ENCODE measurements around the gene WT1.

The WT1 gene

DNA sequence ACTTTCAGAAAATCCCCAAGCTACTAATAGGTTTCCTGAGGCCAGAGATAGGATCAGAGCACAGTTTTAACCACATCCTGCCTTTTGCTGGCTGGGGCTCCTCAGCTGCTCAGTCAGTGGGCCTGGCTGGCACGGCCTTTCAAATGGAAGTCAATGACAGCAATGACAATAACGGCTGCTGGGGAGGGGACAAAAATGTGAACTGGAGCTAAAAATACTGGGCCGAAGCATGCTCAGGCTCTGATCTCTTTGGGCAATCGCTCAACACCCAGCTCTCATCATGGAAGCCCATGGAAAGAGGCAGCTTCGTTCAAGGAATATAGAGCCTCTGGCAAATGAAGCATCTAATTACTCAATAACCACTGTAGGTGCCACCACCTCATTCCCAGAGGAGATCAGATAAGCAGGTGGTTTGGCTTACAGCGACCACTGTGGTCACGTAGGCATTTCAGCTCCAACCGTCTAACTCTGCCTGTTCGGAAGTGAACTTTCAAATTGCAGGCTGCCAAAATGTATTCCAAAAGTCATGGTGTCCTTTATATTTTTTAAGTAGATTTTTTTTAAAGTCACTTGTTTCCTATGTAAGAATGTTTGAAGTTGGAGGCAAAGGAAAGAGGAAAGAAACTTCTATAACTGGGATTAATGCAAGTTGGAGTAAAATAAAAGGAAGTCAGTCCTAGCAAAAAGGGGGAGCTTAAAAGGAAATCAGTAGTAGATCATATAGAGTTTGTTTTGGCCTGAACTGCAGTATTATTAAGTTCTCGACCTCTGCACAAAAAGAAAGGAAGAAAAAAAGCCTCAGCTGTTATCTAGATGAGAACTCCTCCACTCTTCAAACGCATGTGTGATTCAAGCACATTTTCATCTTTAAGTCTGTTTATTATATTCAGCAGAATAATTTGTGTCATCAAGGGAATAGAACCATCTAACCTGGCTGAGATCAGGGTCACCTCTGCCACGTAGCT lies 14.1 kb downstream of the WT1 start:
- peak; percentile 24 for DNase-seq

DNA sequence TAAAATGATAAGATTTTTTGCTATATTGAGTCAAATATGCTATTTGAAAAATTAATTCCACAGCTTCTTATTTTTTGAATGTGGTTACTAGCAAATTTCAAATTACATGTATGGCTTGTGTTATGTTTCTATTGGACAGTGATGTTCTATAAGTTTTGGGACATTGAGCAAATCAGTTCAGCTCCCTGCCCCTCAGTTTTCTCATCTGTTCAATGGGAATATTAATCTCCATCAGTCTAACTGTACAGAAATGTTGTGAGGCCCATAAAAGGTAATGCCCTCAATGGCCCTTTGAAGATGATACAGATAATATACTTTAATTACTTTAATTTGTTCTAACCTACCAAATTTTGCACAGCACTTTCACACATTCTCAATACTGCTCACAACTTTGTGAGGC lies 15.2 kb downstream of the WT1 start:
- no peak for DNase-seq

DNA sequence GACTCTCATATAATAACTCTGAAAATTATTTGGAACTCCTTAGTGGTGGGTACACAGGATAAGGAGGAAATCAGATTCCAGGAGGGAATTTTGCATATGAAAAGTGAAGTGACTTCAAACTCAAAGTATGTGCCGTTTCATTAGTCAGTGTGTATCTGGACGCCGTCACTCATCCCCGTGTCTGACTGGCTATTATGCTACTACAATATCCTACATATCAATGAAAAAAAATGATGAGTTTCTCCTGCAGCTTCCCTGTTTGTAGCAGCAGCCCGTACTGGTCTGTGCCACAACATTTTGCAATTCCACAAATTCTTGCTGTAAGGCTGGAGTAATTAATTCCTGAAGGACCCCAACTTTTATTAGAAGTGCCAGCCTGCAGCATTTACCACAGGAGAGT lies 16.5 kb downstream of the WT1 start:
- DNase-seq: no peak

DNA sequence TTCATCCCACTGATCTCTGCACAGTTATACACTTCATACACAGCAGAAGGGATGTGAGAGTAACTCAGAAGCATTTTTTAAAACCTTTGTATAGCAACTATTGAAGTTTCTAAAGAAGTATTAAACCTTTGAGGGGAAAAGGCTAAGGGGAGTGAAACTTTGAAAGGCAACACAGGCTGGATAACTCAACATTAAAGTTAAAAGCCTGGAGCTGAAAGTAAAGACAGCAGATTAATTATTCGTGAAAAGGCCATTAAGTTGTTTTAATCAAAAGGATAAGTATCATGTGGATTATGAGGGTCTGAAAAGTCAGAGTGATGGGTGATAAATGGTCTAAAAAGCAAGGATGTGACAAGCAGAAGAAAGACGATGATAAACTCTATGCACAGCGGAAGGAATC lies 17.5 kb downstream of the WT1 start:
- no peak for DNase-seq

DNA sequence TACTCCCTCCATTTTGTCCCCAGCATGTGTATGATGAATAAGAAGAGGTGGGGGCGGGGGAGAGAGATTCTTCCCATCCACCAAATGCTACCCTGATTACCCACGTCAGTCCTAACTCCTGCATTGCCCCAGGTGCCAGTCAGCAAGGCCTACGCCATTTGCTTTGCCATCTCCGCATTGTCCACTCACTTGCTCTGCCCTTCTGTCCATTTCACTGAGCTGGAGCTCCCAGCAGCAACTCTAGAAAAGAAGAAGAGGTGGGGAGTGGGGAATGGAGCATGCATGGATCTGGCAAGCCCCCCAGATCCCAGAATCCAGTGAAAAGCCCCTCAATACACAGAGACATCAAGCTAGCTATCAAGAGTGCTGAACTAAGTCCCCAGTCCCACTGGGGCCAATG lies 19.0 kb downstream of the WT1 start:
- DNase-seq: no peak

- no peak for DNase-seq
Measured at GRCh38 chr11:32414925-32415324, 20.4 kb downstream of the WT1 start.

DNA sequence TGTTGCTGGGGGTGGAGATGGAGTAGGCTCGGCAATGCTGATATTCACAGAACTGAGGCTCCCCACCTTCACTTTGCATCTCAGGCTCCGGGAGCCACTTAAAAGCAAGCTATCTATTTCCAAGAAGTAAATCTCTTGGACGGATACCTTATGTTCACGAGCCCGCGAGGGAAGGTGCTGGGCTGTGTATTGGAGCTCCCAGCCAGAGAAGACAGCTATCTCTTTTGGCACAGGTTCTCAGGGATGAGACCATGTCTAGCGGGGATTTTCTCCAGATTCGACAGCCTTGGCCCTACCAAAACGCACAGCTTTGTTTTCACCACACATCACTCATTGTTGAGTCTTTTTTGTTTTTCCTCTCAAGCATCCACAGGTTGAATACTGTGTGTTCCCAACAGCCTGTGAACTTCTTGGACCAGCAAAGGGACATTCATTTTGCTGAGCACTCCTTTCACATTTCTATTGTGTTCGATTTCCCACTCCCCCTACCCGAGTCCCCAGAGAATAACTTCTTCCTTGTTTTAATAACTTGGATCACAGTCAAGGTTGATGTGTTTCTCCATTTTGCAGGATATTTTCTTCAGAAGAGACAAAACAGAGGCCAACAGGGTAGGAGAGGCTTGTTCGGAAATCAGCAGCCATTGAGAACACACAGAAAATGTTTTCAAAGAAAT lies 23.3 kb downstream of the WT1 start:
- DNase-seq: no peak

- DNase-seq: no peak
Measured at GRCh38 chr11:32405592-32405991, 29.7 kb downstream of the WT1 start.

DNA sequence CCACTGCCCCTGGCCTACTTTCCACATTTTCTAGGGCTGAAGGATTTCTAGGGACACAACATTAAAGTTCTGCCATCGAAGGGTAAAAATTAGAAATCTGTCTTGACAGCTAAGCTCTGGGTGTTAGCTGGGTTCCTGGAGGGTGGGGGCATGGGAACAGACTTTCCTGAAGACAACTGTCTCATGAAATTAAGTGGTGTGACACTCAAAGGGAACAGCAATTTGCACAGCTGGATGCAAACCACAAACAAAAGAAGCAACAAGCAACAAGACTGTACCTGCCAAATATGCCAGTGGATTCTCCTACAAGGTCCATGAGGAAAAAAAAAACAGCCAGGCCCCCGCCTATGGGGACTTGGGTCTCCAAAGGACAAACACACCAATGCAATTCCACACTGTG lies 32.5 kb downstream of the WT1 start:
- no peak for DNase-seq

DNA sequence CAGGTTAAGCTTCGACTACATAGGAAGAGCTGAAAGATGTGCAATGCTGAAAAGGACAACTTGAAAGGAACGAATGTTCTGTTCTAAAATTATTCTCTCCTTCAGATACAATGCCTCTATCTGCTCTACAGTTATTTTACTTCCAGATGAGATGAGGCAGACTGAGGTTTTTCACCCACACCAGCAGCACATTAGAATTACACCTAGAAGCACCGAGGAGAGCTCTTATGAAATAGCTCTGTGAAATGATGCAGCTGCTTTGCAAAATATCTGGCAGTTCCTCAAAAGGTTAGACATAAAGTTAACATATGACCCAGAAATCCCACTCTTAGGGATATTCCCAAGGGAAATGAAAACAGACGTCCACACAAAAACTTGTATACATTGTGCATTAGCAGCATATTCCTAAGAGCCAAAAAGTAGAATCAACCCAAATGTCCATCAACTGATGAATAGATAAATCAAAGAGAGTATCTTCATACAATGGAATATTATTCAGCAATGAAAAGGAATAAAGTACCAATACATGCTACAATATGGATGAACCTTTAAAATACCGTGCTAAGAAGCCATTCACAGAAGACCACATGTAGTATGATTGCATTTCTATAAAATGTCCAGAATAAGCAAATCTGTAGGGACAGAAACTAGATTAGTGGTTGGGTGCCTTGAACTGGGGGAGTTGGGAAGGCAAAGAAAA lies 34.5 kb downstream of the WT1 start:
- no peak for DNase-seq

GRCh38 chr11:32400196-32400595 lies 35.1 kb downstream of the WT1 start:
- no peak for DNase-seq

DNA sequence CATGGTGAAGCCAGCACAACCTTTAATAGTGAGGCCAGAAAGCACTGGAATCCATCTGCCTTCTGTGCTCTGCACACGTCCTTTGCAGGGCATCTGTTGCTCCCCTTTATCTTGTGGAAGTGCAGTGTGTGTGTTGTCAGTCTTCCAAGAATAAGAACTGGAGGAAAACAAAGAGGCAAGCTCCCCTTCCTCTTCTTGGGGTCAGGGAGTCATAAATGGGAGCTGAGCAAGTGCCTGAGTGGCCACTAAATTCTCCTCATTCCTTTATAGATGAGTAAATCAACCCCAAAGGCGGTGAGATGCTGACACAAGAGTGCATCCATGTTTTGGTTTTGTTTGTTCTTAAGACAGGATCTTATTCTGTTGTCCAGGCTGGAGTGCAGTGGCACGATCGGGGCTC lies 38.3 kb downstream of the WT1 start:
- DNase-seq: no peak

DNA sequence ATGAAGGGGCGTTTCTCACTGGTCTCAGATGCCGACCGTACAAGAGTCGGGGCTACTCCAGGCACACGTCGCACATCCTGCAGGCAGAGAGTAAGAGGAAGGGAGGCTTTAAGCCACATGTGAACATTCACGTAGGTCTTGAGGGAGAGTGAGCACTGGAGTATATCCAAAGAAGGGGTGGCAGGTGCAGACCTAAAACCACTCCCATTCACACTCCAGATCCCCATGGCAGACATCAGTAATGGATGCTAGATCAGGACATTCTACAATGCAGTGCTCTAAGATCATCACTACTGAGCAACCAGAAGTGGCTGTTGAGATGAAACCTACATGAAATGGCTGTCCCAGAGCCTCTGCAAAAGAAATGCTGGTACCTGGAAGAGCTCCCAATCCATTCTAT lies 39.0 kb downstream of the WT1 start:
- no peak for DNase-seq

GRCh38 chr11:32395127-32395526 lies 40.2 kb downstream of the WT1 start:
- DNase-seq: no peak

- DNase-seq: no peak
Measured at GRCh38 chr11:32392840-32393239, 42.5 kb downstream of the WT1 start.

- DNase-seq: no peak
Measured at GRCh38 chr11:32391956-32392553, 43.3 kb downstream of the WT1 start.

DNA sequence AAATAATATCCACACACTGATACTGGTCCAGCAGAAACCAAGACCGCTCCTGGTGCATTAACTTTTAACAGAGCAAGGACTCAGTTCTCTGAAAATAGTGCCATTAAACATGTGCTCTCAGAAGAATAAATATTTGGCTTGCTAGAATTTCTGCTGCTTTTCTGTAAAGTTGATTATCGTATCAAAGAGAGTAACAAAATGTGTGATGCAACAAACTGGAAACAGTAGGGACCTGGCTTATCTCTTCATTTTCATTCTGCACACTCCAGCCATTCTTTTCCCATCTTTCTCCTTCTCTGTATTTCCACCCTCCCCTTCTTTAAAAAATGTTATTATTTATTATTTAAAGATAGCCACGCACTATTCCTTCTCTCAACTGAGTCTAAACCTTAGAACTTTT lies 43.9 kb downstream of the WT1 start:
- DNase-seq: no peak

DNA sequence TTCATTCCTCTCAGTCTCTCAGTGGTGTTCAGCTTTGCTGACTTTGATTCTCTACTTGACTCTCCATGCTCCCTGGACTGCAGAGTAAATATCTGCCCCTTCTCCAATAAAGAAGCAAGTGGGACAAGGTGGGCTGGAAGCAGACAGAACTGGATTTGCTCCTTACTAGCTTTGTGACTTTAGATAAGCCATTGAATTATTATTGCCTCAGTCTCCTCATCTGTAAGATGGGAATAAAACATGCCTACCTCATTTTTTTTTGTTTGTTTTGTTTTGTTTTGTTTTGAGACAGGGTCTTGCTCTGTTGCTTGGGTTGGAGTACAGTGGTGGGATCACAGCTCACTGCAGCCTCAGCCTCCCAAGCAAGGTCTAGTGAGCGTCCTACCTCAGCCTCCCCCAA lies 44.6 kb downstream of the WT1 start:
- DNase-seq: no peak

- no peak for DNase-seq
Measured at GRCh38 chr11:32388871-32389770, 46.2 kb downstream of the WT1 start.

DNA sequence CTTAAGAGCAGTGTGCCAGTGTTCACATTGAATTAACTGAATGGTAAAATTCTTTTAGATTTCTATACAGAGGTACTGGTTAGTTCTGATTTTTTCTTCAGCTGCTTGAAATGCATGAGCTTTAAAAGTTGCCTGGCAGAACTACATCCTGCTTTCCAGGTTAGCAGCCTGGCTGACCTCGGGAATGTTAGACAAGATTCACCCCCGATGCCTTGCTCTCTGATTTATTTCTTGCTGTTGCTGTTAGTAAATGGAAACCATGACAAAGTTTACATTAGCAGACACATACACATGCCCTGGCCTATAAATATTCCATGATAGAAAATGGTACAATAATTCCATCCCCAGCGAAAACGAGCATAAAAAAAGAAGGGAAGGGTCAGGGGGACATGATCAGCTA lies 47.0 kb downstream of the WT1 start:
- no peak for DNase-seq

- DNase-seq: no peak
Measured at GRCh38 chr11:32387411-32387810, 47.9 kb downstream of the WT1 start.

DNA sequence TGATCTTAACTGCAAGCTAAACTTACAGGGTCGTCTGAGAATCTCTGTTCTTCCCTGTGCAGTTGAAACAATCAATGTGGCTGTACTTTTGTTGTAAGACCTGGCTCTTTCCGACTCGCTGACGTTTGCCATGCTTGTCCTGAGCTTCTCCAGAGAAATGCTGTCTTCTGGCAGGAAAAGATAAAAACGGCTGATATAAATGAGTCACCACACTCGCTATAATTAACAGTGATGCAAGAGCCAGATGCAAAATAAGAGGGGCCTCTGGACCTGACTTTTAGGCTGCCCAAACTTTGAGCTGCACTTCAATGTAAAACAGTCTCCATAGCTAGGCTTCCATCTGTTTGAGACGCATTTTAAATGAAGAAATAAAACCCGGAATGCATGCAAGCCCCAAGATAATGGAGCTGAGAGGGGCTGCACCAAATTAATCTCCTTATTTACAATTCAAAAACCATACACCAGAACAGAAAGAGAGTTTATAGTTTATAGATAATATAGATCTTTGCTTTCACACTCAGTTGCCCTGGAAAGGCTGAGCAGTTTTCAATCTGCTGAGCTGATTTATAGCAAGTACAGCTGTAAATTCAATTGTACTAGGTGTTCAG lies 48.5 kb downstream of the WT1 start:
- DNase-seq: no peak
